GM12892 (cell line): ENCODE measurements around the gene USP16.
"Not testable (repeated sequence)": the region's sequence is repeated elsewhere in the genome, so short reads cannot be mapped to it uniquely, and the experiment has no call there.

Source experiments
- DNase-seq: peaks from one replicate; pipeline ENCODE4 v3.0.0; 2011; ENCODE audit not compliant: insufficient read length
- FAIRE-seq: peaks from 2 replicates; lab custom pipeline; 2011; peaks lifted over from hg19 to GRCh38; lab: Jason Lieb, UNC
- POLR2A ChIP-seq: IDR thresholded peaks from 2 replicates; pipeline ENCODE4 v1.6.1; 2011; ENCODE audit warnings: low read depth, low read length, control low read depth
- POLR2AphosphoS5 ChIP-seq: IDR thresholded peaks from 2 replicates; pipeline ENCODE4 v1.6.1; 2011; ENCODE audit warnings: low read depth, low read length, control low read depth
- TAF1 ChIP-seq: IDR thresholded peaks from 2 replicates; pipeline ENCODE4 v1.6.1; 2011; ENCODE audit warnings: low read depth, mild to moderate bottlenecking, control low read depth, low read length, borderline replicate concordance

The USP16 gene

GRCh38 chr21:29007135-29007534 is 17.3 kb upstream of the USP16 start:
- FAIRE-seq = peak; percentile 53
- TF ChIP-seq POLR2AphosphoS5 (no peak), POLR2A (no peak), TAF1 (no peak)
- no peak for DNase-seq

- no peak for DNase-seq
- no peak for TF ChIP-seq POLR2AphosphoS5
- no peak for TF ChIP-seq TAF1
- TF ChIP-seq POLR2A = no peak
- no peak for FAIRE-seq
Observed at GRCh38 chr21:29007810-29008209, 16.7 kb upstream of the USP16 start.

- no peak for DNase-seq
- FAIRE-seq = no peak
- TF ChIP-seq TAF1 (no peak), POLR2AphosphoS5 (no peak), POLR2A (no peak)
Observed at GRCh38 chr21:29008367-29008766, 16.1 kb upstream of the USP16 start.

- FAIRE-seq, DNase-seq: not testable (repeated sequence)
Observed at GRCh38 chr21:29011236-29011635, 13.2 kb upstream of the USP16 start.

GRCh38 chr21:29017639-29018237 is 6.7 kb upstream of the USP16 start:
- FAIRE-seq (peak; percentile 81), DNase-seq (no peak)
- TF ChIP-seq TAF1 = no peak
- TF ChIP-seq POLR2AphosphoS5 = no peak
- no peak for TF ChIP-seq POLR2A

GRCh38 chr21:29018540-29018939 is 5.9 kb upstream of the USP16 start:
- no peak for TF ChIP-seq POLR2A
- TF ChIP-seq POLR2AphosphoS5 = no peak
- no peak for TF ChIP-seq TAF1
- no peak for DNase-seq
- FAIRE-seq = no peak

- DNase-seq = no peak
- TF ChIP-seq TAF1 = no peak
- no peak for FAIRE-seq
Observed at GRCh38 chr21:29022166-29022565, 2.3 kb upstream of the USP16 start.

- FAIRE-seq = no peak
- no peak for TF ChIP-seq TAF1
- no peak for TF ChIP-seq POLR2AphosphoS5
- TF ChIP-seq POLR2A = no peak
Observed at GRCh38 chr21:29025328-29025713, 853 bp downstream of the USP16 start.

GRCh38 chr21:29029524-29029923 is 5.1 kb downstream of the USP16 start:
- DNase-seq (no peak), FAIRE-seq (no peak)
- TF ChIP-seq TAF1 (no peak), POLR2A (no peak), POLR2AphosphoS5 (no peak)

More at GRCh38 chr21:29025328-29025713, 853 bp downstream of the USP16 start:
- no peak for DNase-seq

- no peak for FAIRE-seq
- no peak for DNase-seq
- TF ChIP-seq POLR2A = 0 out of 2 replicates have a peak, but pooled peaks have one; percentile 30
- TF ChIP-seq POLR2AphosphoS5 = no peak
Observed at GRCh38 chr21:29030909-29031308, 6.4 kb downstream of the USP16 start.

- no peak for TF ChIP-seq POLR2AphosphoS5
- TF ChIP-seq TAF1 = no peak
- no peak for TF ChIP-seq POLR2A
- FAIRE-seq (no peak), DNase-seq (no peak)
Observed at GRCh38 chr21:29033301-29033700, 8.8 kb downstream of the USP16 start.

GRCh38 chr21:29033871-29034270 is 9.4 kb downstream of the USP16 start:
- no peak for DNase-seq
- no peak for FAIRE-seq
- TF ChIP-seq POLR2AphosphoS5 = no peak
- TF ChIP-seq TAF1 = no peak
- TF ChIP-seq POLR2A = no peak

GRCh38 chr21:29034678-29035077 is 10.2 kb downstream of the USP16 start:
- TF ChIP-seq POLR2AphosphoS5 = no peak
- no peak for TF ChIP-seq POLR2A
- TF ChIP-seq TAF1 = no peak
- no peak for FAIRE-seq

More at GRCh38 chr21:29034678-29035077, 10.2 kb downstream of the USP16 start:
- no peak for DNase-seq
